ENCODE results near the gene SOS2.
A peak's percentile ranks its signal among the peaks of the same experiment; 100 is the strongest.

The SOS2 gene

DNA sequence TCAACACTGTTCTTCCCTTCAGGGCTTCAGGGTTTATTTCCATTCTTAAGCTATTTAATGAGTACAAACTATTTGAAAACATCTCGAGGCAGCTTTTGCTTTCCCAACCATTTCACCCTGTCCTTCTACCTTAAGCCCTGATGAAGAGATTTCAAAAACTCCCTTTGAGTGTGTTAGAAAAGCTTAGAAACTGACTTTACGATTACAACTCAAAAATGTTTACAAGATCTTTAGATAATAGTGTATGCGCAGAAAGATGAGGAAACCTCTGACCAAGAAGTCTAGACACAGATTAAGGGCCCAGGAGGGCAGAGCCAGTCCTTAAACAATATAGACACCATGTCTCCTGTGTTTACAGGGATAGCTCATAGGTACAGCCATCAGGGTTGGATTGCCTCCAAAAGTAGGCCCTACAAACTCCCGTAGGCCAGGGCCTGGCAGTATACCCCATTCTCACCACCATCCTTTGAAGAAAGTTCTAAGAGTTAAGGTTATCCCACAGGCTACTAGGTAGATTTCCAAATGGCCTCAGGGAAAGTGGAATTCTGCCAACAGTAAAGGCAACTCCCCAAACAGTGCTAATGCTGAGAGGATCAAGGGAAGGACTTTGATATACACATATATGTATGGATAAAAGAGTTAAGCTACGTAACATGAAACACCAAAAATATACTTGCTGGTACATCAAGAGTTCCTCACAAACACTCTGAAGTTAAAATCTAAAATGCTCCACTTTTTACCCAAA lies 11.4 kb upstream of the SOS2 start:
- no peak overlapping the region for H2BK12ac ChIP-seq (ENCODE audit: low read length in 2 of 2)
- H4K8ac ChIP-seq (ENCODE audit: low read length): no peak overlapping the region
- H2AFZ ChIP-seq (ENCODE audit: low read depth, low read length): no peak overlapping the region
- H3K4me2 ChIP-seq (ENCODE audit: low read length, poor library complexity, severe bottlenecking): no peak overlapping the region
- no peaks in the 10 kb centered on the region for H3K79me1 ChIP-seq (replicated peaks; ENCODE audit: low read length, poor library complexity, severe bottlenecking)
- H3K9ac ChIP-seq (ENCODE audit: low read length): no peak overlapping the region
- WGBS: 82% methylated on average over 1 of the region's 5 CpGs
- no peak overlapping the region for H2BK120ac ChIP-seq (ENCODE audit: low read depth, low read length)
- no peak overlapping the region for H2AK5ac ChIP-seq (ENCODE audit: low read length, severe bottlenecking)
- no peaks in the 10 kb centered on the region for H3K4me1 ChIP-seq (ENCODE audit: control insufficient read depth, insufficient read depth, low read depth, low read length)
- H2BK15ac ChIP-seq (ENCODE audit: low read depth, poor library complexity, severe bottlenecking): no peak overlapping the region
- H3K4me3 ChIP-seq (ENCODE audit: insufficient read depth in 1 of 2, low read depth in 1 of 2, low read length in 2 of 2): no peak overlapping the region
- DNase-seq: peak; percentile 20
- H3K27me3 ChIP-seq (ENCODE audit: control insufficient read depth in 1 of 2, insufficient read depth in 1 of 2, low read length in 2 of 2): no peaks in the 10 kb centered on the region
- no peak overlapping the region for H3K14ac ChIP-seq (ENCODE audit: low read length in 2 of 2)
- H3K18ac ChIP-seq (ENCODE audit: low read depth in 1 of 2, low read length in 2 of 2): no peak overlapping the region
- H4K91ac ChIP-seq (ENCODE audit: low read length): no peak overlapping the region
- no peaks in the 10 kb centered on the region for H3K36me3 ChIP-seq (ENCODE audit: control insufficient read depth in 1 of 2, insufficient read depth in 2 of 2, low read depth in 1 of 2, low read length in 2 of 2)
- no peak overlapping the region for H2BK5ac ChIP-seq (ENCODE audit: low read depth, low read length, poor library complexity, severe bottlenecking)
- H3K9me3 ChIP-seq (ENCODE audit: control insufficient read depth, low read length): no peaks in the 10 kb centered on the region
- H3K27ac ChIP-seq (ENCODE audit: low read length, poor library complexity, severe bottlenecking): no peak overlapping the region
- H3K4ac ChIP-seq (ENCODE audit: low read depth in 1 of 2, low read length in 2 of 2): no peak overlapping the region
- no peak overlapping the region for H3K23ac ChIP-seq (ENCODE audit: low read length in 2 of 2)

DNA sequence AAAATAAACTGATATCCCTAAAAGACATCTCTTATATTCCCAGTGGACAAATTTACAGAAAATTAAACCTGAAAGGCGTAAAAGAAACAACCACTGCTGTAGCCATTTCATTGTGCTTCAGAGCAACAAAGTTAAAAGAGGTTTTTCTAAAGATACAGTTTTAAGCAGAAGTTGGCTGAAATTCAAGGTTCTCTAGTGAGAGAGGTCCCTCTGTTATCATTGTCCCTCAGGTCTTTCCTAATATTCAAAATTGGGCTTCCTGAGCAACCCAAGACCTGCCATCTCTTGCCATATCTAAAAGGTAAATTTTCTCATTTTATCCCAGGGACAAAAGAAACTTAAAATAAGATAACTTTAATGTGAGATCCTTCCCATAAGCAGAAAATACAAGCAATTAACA lies 10.7 kb upstream of the SOS2 start:
- Histone ChIP-seq H3K9me3 (ENCODE audit: control insufficient read depth, low read length) (no peaks in the 10 kb centered on the region), H3K4ac (ENCODE audit: low read depth in 1 of 2, low read length in 2 of 2) (no peak overlapping the region), H2BK5ac (ENCODE audit: low read depth, low read length, poor library complexity, severe bottlenecking) (no peak overlapping the region), H2AK5ac (ENCODE audit: low read length, severe bottlenecking) (no peak overlapping the region), H4K91ac (ENCODE audit: low read length) (no peak overlapping the region), H3K4me3 (ENCODE audit: insufficient read depth in 1 of 2, low read depth in 1 of 2, low read length in 2 of 2) (no peak overlapping the region), H3K14ac (ENCODE audit: low read length in 2 of 2) (no peak overlapping the region), H4K8ac (ENCODE audit: low read length) (no peak overlapping the region), H3K27ac (ENCODE audit: low read length, poor library complexity, severe bottlenecking) (no peak overlapping the region), H2BK15ac (ENCODE audit: low read depth, poor library complexity, severe bottlenecking) (no peak overlapping the region), H2AFZ (ENCODE audit: low read depth, low read length) (no peak overlapping the region), H3K4me2 (ENCODE audit: low read length, poor library complexity, severe bottlenecking) (no peak overlapping the region), H3K18ac (ENCODE audit: low read depth in 1 of 2, low read length in 2 of 2) (no peak overlapping the region), H3K79me1 (replicated peaks; ENCODE audit: low read length, poor library complexity, severe bottlenecking) (no peaks in the 10 kb centered on the region), H2BK12ac (ENCODE audit: low read length in 2 of 2) (no peak overlapping the region), H2BK120ac (ENCODE audit: low read depth, low read length) (no peak overlapping the region), H3K36me3 (ENCODE audit: control insufficient read depth in 1 of 2, insufficient read depth in 2 of 2, low read depth in 1 of 2, low read length in 2 of 2) (no peaks in the 10 kb centered on the region), H3K23ac (ENCODE audit: low read length in 2 of 2) (no peak overlapping the region), H3K4me1 (ENCODE audit: control insufficient read depth, insufficient read depth, low read depth, low read length) (no peaks in the 10 kb centered on the region), H3K27me3 (ENCODE audit: control insufficient read depth in 1 of 2, insufficient read depth in 1 of 2, low read length in 2 of 2) (no peaks in the 10 kb centered on the region), H3K9ac (ENCODE audit: low read length) (no peak overlapping the region)
- 100% methylated on average over 1 of the region's 1 CpG for WGBS
- DNase-seq: no peak

DNA sequence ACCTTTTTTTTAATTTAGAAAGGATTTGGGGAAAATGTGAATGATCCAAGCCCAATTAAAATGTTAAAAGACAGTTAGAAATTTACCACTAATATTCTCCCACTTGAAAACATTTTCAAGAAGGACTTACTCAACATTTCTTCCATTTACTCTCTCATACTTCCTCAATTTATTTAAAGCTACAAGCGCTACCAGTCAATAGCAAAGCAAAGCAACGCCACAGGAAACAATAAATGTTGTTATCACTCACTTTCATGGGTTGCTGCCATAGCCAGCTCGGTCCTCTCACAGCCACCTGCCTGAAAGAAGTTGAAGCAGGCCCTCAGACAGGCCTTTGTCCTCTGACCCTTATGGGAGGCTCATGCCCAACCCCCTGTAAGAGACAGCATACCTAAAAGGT lies 6.0 kb upstream of the SOS2 start:
- no peak overlapping the region for H2BK120ac ChIP-seq (ENCODE audit: low read depth, low read length)
- no peak overlapping the region for H2AK5ac ChIP-seq (ENCODE audit: low read length, severe bottlenecking)
- no peak overlapping the region for H3K4me2 ChIP-seq (ENCODE audit: low read length, poor library complexity, severe bottlenecking)
- no peak overlapping the region for H3K18ac ChIP-seq (ENCODE audit: low read depth in 1 of 2, low read length in 2 of 2)
- H2BK5ac ChIP-seq (ENCODE audit: low read depth, low read length, poor library complexity, severe bottlenecking): no peak overlapping the region
- 39% methylated on average over 3 of the region's 3 CpGs for WGBS
- H3K4ac ChIP-seq (ENCODE audit: low read depth in 1 of 2, low read length in 2 of 2): no peak overlapping the region
- no peak overlapping the region for H2BK15ac ChIP-seq (ENCODE audit: low read depth, poor library complexity, severe bottlenecking)
- no peak overlapping the region for H4K91ac ChIP-seq (ENCODE audit: low read length)
- no peaks in the 10 kb centered on the region for H3K4me1 ChIP-seq (ENCODE audit: control insufficient read depth, insufficient read depth, low read depth, low read length)
- no peak overlapping the region for H2AFZ ChIP-seq (ENCODE audit: low read depth, low read length)
- no peak overlapping the region for H3K27ac ChIP-seq (ENCODE audit: low read length, poor library complexity, severe bottlenecking)
- no peak overlapping the region for H4K8ac ChIP-seq (ENCODE audit: low read length)
- H3K9ac ChIP-seq (ENCODE audit: low read length): no peak overlapping the region
- no peaks in the 10 kb centered on the region for H3K79me1 ChIP-seq (replicated peaks; ENCODE audit: low read length, poor library complexity, severe bottlenecking)
- no peaks in the 10 kb centered on the region for H3K9me3 ChIP-seq (ENCODE audit: control insufficient read depth, low read length)
- no peaks in the 10 kb centered on the region for H3K36me3 ChIP-seq (ENCODE audit: control insufficient read depth in 1 of 2, insufficient read depth in 2 of 2, low read depth in 1 of 2, low read length in 2 of 2)
- DNase-seq: no peak
- no peak overlapping the region for H3K23ac ChIP-seq (ENCODE audit: low read length in 2 of 2)
- H3K14ac ChIP-seq (ENCODE audit: low read length in 2 of 2): no peak overlapping the region
- no peak overlapping the region for H2BK12ac ChIP-seq (ENCODE audit: low read length in 2 of 2)
- H3K27me3 ChIP-seq (ENCODE audit: control insufficient read depth in 1 of 2, insufficient read depth in 1 of 2, low read length in 2 of 2): no peaks in the 10 kb centered on the region
- H3K4me3 ChIP-seq (ENCODE audit: insufficient read depth in 1 of 2, low read depth in 1 of 2, low read length in 2 of 2): no peak overlapping the region

- WGBS: 97% methylated on average over 4 of the region's 4 CpGs
- Histone ChIP-seq H3K27me3 (ENCODE audit: control insufficient read depth in 1 of 2, insufficient read depth in 1 of 2, low read length in 2 of 2) (no peaks in the 10 kb centered on the region), H3K4me3 (ENCODE audit: insufficient read depth in 1 of 2, low read depth in 1 of 2, low read length in 2 of 2) (no peak overlapping the region), H3K79me1 (replicated peaks; ENCODE audit: low read length, poor library complexity, severe bottlenecking) (no peaks in the 10 kb centered on the region), H2BK12ac (ENCODE audit: low read length in 2 of 2) (no peak overlapping the region), H3K23ac (ENCODE audit: low read length in 2 of 2) (no peak overlapping the region), H3K4ac (ENCODE audit: low read depth in 1 of 2, low read length in 2 of 2) (no peak overlapping the region), H3K18ac (ENCODE audit: low read depth in 1 of 2, low read length in 2 of 2) (no peak overlapping the region), H4K8ac (ENCODE audit: low read length) (no peak overlapping the region), H2BK15ac (ENCODE audit: low read depth, poor library complexity, severe bottlenecking) (no peak overlapping the region), H3K4me2 (ENCODE audit: low read length, poor library complexity, severe bottlenecking) (no peak overlapping the region), H3K9ac (ENCODE audit: low read length) (no peak overlapping the region), H2AK5ac (ENCODE audit: low read length, severe bottlenecking) (no peak overlapping the region), H3K14ac (ENCODE audit: low read length in 2 of 2) (no peak overlapping the region), H3K36me3 (ENCODE audit: control insufficient read depth in 1 of 2, insufficient read depth in 2 of 2, low read depth in 1 of 2, low read length in 2 of 2) (no peaks in the 10 kb centered on the region), H2BK5ac (ENCODE audit: low read depth, low read length, poor library complexity, severe bottlenecking) (no peak overlapping the region), H4K91ac (ENCODE audit: low read length) (no peak overlapping the region), H3K27ac (ENCODE audit: low read length, poor library complexity, severe bottlenecking) (no peak overlapping the region), H3K4me1 (ENCODE audit: control insufficient read depth, insufficient read depth, low read depth, low read length) (peaks cover 3% of the 10 kb centered on the region), H2AFZ (ENCODE audit: low read depth, low read length) (no peak overlapping the region), H3K9me3 (ENCODE audit: control insufficient read depth, low read length) (no peaks in the 10 kb centered on the region), H2BK120ac (ENCODE audit: low read depth, low read length) (no peak overlapping the region)
- no peak for DNase-seq
Measured at GRCh38 chr14:50233951-50234250, 2.5 kb upstream of the SOS2 start.

All from mesenchymal stem cell (in vitro differentiated cells and primary cell).